A673 (cell line): Measurements from ENCODE around the gene HHIPL2. TPM values are rescaled to one million over a fixed set of nuclear protein-coding genes. Genes with fewer than 3 reads are reported as not detected.

Experiments
- BruUV-seq: library from RNA; stranded (reverse); fragments of 400-500 nt; replicated peaks from 2 replicates; lab custom pipeline; 2021; lab: Mats Ljungman, UMichigan
- CTCF ChIA-PET: fragments of 300-600 bp; sonication (Branson Sonifier 250); formaldehyde crosslinking; loops from one replicate; lab custom pipeline; 2022; ENCODE audit warnings: antibody characterized with exemption; lab: Charles Lee
- POLR2A ChIA-PET: fragments of 300-600 bp; sonication (Branson Sonifier 250); formaldehyde crosslinking; loops from one replicate; lab custom pipeline; 2022; ENCODE audit warnings: antibody characterized with exemption; ENCODE audit not compliant: low non-redundant PET; lab: Charles Lee
- DNase-seq: peaks from one replicate; pipeline ENCODE4 v3.0.0-alpha.2; 2015; ENCODE audit warnings: low spot score
- H3K27ac ChIP-seq: fragments of 200-600 bp; sonication (generic); 2 replicates; pipeline ENCODE4 v1.5.1; 2016; ENCODE audit warnings: mixed run types, low read depth, mild to moderate bottlenecking, mixed read lengths, antibody characterized with exemption, low read length; ENCODE audit not compliant: poor library complexity, severe bottlenecking
- H3K27me3 ChIP-seq: fragments of 200-600 bp; sonication (generic); replicated peaks from 2 replicates; pipeline ENCODE4 v1.6.1; 2017; ENCODE audit warnings: mixed run types, low read depth, mild to moderate bottlenecking, mixed read lengths, antibody characterized with exemption, low read length; ENCODE audit not compliant: insufficient read depth, poor library complexity
- H3K36me3 ChIP-seq: fragments of 200-600 bp; sonication (generic); 2 replicates; pipeline ENCODE4 v1.6.1; 2016; ENCODE audit warnings: mixed run types, mild to moderate bottlenecking, mixed read lengths, antibody characterized with exemption, low read length; ENCODE audit not compliant: insufficient read depth, poor library complexity, severe bottlenecking
- H3K4me1 ChIP-seq: fragments of 200-600 bp; sonication (generic); 2 replicates; pipeline ENCODE4 v1.6.1; 2017; ENCODE audit warnings: mixed run types, mild to moderate bottlenecking, mixed read lengths, antibody characterized with exemption, low read length; ENCODE audit not compliant: insufficient read depth, poor library complexity, severe bottlenecking
- H3K4me3 ChIP-seq: fragments of 200-600 bp; sonication (generic); 2 replicates; pipeline ENCODE4 v1.5.1; 2016; ENCODE audit warnings: low read depth, mixed run types, mild to moderate bottlenecking, mixed read lengths, low read length; ENCODE audit not compliant: poor library complexity, severe bottlenecking
- H3K9me3 ChIP-seq: fragments of 200-600 bp; sonication (generic); 2 replicates; pipeline ENCODE4 v1.6.1; 2016; ENCODE audit warnings: mixed run types, low read depth, mild to moderate bottlenecking, mixed read lengths, antibody characterized with exemption, low read length; ENCODE audit not compliant: poor library complexity, severe bottlenecking
- EZH2 ChIP-seq: fragments of 200-600 bp; sonication (generic); IDR thresholded peaks from 2 replicates; pipeline ENCODE4 v1.6.1; 2017; ENCODE audit warnings: borderline replicate concordance, low read depth, mild to moderate bottlenecking, mixed read lengths, antibody characterized with exemption, low read length; ENCODE audit not compliant: poor library complexity, severe bottlenecking
- intact Hi-C: fragments of 100-400 bp; cut with micrococcal nuclease; formaldehyde crosslinking; loops from one replicate; pipeline ENCODE4 v1.10.0; 2022; ENCODE audit not compliant: unreplicated experiment
- total RNA-seq: library from RNA; stranded (reverse); gene quantifications from 2 replicates; pipeline ENCODE4 v1.2.3, GENCODE V29; 2021
- TF ChIP-seq, protein P1 (sequence below): fragments of 300-800, 200-600 bp; sonication (generic); conservative IDR thresholded peaks from 2 replicates; pipeline ENCODE4 v1.5.1; 2017; ENCODE audit warnings: low read depth, mild to moderate bottlenecking, antibody characterized with exemption, low read length, moderate library complexity, mixed read lengths

The HHIPL2 gene
- total RNA-seq, 1 experiment from 2014 or later = not detected

DNA sequence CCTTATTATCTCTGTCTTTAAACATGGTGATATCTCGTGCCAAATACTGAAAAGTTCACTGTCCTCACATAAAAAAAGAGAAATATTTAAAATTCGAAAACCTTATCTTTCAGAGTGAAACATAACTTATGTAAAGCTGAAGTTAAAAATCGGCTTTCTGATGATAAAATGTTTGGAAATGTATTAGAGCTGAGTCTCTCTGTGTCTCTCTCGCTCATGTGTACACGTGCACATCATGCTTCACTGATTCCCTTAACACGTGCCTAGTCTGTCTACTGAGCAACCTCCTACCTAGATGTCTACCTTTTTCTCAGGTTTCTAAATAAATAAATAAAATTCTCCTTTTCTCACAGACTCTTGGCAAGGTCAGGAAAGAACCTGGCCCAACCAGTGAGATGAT is 17.1 kb downstream of the HHIPL2 start:
- no peak for TF ChIP-seq EZH2
- TF ChIP-seq, protein P1, sequence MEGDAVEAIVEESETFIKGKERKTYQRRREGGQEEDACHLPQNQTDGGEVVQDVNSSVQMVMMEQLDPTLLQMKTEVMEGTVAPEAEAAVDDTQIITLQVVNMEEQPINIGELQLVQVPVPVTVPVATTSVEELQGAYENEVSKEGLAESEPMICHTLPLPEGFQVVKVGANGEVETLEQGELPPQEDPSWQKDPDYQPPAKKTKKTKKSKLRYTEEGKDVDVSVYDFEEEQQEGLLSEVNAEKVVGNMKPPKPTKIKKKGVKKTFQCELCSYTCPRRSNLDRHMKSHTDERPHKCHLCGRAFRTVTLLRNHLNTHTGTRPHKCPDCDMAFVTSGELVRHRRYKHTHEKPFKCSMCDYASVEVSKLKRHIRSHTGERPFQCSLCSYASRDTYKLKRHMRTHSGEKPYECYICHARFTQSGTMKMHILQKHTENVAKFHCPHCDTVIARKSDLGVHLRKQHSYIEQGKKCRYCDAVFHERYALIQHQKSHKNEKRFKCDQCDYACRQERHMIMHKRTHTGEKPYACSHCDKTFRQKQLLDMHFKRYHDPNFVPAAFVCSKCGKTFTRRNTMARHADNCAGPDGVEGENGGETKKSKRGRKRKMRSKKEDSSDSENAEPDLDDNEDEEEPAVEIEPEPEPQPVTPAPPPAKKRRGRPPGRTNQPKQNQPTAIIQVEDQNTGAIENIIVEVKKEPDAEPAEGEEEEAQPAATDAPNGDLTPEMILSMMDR = no peak
- DNase-seq = no peak
- no peak overlapping the region for H3K27ac ChIP-seq
- H3K9me3 ChIP-seq = no peaks in the 10 kb centered on the region
- no TSS peak for BruUV-seq
- peaks cover 2% of the 10 kb centered on the region for H3K27me3 ChIP-seq
- ChIA-PET POLR2A (no interaction called here), CTCF (no interaction called here)
- no peaks in the 10 kb centered on the region for H3K4me1 ChIP-seq
- intact Hi-C loops = no loop called here
- H3K4me3 ChIP-seq = no peak overlapping the region
- no peaks in the 10 kb centered on the region for H3K36me3 ChIP-seq

- H3K4me3 ChIP-seq = no peak overlapping the region
- H3K36me3 ChIP-seq = no peaks in the 10 kb centered on the region
- no TSS peak for BruUV-seq
- no peaks in the 10 kb centered on the region for H3K4me1 ChIP-seq
- ChIA-PET POLR2A (no interaction called here), CTCF (no interaction called here)
- H3K27me3 ChIP-seq = no peaks in the 10 kb centered on the region
- H3K9me3 ChIP-seq = no peaks in the 10 kb centered on the region
- DNase-seq = no peak
- TF ChIP-seq, protein P1 = no peak
- no peak for TF ChIP-seq EZH2
- intact Hi-C loops = no loop called here
- no peak overlapping the region for H3K27ac ChIP-seq
Measured at GRCh38 chr1:222529916-222530315, 18.0 kb downstream of the HHIPL2 start.

GRCh38 chr1:222529181-222529580 is 18.7 kb downstream of the HHIPL2 start:
- no TSS peak for BruUV-seq
- POLR2A ChIA-PET = no interaction called here
- intact Hi-C loops = no loop called here

More at GRCh38 chr1:222529181-222529580, 18.7 kb downstream of the HHIPL2 start:
- CTCF ChIA-PET = no interaction called here
- no peak overlapping the region for H3K4me3 ChIP-seq
- H3K36me3 ChIP-seq = no peaks in the 10 kb centered on the region
- H3K4me1 ChIP-seq = no peaks in the 10 kb centered on the region
- H3K9me3 ChIP-seq = no peaks in the 10 kb centered on the region
- DNase-seq = no peak
- H3K27ac ChIP-seq = no peak overlapping the region
- TF ChIP-seq, protein P1 = no peak
- no peak for TF ChIP-seq EZH2
- no peaks in the 10 kb centered on the region for H3K27me3 ChIP-seq
